CD4-positive, alpha-beta T cell treated with Interleukin-10 for 1 hour (primary cell): ENCODE results near the gene PTCH1.
A peak's percentile ranks its signal among the peaks of the same experiment; 100 is the strongest.

Source experiments
- DNase-seq: peaks from one replicate; pipeline ENCODE4 v3.0.0-alpha.2; 2020

The PTCH1 gene

DNA sequence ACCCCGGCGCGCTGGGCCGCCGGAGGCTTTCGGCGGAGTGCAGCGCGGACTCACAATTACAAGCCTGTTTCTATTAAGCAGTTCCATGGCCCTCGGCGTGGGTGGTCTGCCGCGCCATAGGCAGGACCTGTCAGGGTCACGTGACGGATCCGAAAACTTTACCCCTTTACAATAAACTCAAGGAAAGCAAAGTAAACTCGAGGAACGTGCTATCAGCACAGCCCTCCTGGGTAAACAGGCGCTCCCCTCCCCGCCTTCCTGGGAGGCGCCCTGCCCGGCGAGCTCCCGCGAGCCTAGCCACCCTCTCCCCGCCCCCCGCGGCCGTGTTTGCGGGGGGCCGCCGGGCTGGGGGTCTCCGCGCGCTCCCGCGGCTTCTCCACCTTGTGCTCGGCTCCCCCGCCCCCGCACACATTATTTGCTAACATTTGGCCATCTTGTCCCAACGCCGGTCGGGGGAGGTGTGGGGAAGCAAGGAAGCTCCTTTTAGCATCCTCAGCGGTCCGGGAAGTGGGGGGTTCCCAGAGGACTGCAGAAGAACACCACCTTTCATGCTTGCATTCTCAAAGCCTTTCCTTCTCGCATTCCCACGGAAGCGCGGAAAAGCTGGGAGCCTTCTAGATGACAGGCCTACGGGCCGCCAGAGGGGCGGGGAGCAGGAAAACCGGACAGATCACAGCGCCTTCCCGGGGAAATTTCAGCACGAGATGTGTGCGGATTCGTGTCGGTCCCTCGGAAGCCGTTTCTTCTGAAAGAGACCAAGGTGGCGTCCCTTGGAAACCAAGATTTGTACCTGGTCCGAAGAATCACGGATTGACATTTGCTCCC lies at the start of gene PTCH1:
Gene PTCH1, minus strand, starts transcription at position 238 of the 825 bp plus-strand sequence.
- DNase-seq, result peak; percentile 37

DNA sequence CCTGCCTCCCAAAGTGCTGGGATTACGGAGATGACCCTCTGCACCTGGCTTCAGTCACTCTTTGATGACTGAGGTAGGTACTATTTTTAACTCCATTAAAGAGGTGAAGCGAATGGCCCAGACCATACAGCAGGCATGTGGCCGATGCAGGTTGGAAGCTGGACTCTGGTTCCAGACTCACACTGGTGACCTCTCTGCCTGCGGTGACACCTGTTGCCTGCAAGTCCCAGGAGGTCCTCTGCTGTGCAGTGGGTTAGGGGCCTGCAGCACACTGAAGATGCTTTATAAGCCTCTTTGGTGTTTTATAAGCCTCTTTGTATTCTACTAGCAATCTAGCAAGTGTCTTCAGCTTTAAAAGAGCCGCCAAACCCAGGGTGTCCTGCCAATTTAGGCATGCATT lies 49.2 kb upstream of the PTCH1 start:
- no peak for DNase-seq

DNA sequence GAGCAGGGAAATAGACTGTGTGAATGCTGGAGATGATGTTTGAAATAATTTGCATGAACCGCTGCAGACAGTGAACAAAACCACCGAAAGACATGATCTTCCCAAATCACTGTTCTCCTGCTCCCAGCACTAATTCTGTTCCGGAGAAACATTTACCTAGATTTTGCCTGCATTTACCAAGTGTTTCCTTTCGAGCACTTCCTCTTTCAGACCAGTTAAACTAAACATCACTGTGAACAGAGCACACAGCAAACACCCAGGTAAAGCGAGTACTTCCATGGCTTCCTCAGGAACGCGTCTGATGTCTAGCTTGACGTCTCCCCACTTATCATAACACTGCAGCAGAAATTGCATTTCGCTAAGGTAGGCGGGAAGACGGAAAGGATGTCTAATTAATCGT lies 45.1 kb upstream of the PTCH1 start:
- no peak for DNase-seq

DNA sequence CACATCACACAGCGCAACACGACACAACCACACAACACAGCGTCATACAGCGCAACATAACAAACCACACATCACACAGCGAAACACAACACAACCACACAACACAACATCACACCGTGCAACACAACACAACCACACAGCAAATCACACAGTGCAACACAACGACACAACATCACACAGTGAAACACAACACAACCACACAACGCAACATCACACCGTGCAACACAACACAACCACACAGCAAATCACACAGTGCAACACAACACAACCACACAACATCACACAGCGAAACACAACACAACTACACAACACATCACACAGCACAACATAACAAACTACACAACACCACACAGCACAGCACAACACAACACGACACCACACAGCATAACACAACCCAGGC lies 40.4 kb upstream of the PTCH1 start:
- DNase-seq, result no peak

DNA sequence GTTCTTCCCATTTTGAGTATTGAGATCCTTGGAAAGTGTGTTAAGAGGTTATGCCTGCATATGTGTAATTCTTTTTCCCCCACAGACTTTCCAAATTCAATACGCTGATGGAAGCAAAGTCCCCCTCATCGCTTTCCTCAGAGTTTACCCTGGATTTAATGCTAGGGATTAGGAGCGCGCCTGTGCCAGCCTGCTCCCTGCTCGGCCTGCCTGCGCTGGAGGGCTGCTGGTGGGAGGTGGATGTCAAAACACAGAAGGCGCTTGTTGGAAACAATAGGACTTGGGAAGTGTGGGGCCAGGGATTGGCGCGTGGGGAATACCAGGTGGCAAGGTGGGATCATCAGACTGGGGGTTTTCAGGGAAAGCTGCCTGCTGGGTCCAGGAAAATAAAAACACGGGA lies 39.8 kb upstream of the PTCH1 start:
- DNase-seq, result no peak

DNA sequence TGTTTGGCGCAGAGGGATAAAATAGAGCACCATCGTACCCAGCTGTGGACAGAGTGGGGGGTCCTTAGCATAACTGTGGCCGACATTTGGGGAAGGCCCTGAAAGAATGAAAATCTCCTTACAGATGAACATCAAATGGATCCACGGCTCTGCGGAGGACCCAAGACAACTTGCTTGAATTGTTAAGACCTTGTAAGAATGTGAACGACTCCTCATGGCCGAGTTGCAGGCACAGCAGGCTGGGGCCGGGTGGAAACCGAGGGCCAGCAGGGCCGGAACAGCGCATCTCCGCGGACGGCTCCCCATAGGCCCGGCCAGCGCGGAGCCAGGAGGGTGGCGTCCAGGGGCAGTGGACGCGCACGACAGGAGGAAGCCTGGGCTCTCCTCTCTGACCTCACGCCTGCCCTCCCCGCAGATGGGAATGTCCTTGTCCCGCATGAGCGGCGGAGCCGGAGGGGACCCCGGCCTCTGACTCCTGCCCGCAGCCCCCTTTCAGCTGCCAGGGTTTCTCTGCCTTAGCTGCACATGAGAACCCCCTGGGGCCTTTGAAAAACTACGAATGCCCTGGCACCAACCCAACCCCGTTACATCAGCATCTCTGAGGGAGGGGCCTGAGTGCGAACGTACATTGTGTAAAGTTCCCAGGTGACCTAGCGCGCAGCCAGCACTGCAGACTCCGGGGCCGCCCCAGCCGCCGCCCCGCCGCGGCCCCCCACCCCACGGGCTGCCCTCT lies 36.2 kb upstream of the PTCH1 start:
- DNase-seq, result peak; percentile 3

DNA sequence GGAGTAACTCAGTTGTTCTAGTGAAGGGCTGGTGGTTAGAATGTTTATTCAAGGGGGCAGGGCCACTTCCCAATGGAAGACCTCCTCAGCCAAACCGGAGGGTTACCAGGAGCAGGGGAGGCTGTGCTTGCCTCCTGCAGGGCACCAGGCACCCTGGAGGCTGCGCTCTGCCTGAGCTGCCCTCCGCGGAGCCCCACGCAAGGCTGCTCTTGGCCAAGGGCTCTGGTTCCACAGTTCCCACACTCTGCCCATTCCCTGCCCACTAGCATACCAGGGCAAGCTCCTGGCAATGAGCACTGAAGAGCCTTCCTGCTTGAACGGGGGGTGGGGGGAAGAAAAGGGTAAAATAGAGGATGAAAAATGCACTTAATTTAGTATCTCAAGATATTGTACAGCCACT lies 35.5 kb upstream of the PTCH1 start:
- DNase-seq, result no peak

DNA sequence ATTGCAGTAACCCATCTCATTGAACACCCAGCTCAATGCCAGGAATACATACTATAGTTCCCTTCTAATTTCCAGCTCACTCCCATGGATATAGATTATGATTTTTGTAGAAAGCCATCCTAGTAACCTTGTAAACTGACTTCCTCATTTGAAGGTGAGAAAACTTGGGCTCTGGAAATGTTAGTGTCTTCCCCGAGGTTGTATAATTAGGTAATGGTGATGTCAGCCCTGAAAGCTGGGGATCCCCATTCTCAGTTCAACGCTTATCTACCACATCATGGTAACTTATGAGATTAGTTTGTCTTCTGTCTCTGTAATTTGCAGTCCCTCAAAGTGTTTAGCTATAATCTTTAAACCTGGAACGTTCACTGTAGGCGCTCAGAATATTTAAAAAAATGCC lies 34.6 kb upstream of the PTCH1 start:
- no peak for DNase-seq

DNA sequence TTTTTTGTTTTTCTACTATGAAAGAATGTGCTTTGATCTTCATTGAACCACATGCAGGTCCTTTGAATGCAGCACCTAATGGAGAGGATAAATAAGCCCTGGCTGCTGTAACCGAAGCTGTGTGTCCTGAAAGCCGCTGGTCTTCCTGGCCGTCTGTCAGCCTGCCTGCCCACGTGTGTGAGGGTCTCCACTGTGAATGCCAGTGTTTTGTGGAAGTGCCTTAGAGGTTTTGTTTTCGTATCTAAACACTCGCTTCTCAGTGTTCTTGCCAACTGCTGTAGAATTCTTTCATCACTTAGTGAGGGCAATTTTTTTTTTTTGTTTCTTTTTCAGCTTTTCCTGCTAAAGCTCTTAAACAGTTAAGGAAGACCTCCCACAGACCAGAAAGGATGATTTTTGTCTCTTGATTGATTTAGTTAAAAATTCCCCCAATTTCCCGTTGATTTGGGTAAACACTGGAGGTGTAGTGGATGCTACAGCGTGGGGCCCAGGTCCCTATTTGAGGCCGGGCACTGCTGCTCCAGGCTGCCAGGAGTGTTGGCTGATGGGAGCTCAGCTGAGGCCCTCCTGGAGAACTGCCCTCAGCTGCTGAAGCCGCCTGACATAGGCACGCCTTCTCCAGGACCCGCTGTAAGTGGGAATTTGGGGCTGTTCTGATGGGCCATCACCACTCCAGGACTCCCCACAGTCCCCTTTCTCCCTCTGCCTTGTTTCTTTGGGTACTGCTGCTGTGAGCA lies 29.2 kb upstream of the PTCH1 start:
- DNase-seq, result no peak

DNA sequence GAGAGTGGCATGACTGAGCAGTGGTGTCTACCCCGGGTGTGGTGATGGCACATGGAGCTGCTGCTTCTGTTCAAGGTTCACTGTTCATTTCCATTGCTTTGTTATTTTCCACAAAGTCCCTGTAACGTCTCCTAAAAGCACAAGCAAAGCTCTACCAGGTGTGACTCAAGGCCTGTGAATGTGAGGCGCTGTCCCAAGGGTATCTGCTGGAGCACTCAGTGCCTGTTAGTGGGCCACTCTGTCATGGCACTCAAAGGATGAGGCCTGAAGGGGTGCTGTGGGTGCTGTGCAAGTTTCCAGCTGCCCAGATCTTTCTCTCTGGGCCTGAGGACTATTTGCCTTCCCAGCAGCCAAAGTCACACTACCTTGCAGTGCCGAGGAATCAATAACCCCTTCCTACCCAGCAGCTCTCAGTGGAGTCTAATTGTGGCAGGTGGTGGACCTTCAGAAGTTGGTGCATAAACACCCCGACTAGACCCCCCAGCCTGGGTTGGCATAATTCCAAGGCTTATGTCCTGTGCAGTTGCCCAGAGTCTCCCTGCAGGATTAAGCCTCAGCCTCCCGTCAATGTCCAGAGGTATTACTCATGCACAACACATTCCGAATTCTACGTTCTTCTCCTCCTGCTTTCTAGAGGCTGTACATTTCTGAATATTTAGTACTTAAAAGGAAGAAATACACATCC lies 17.4 kb upstream of the PTCH1 start:
- no peak for DNase-seq

DNA sequence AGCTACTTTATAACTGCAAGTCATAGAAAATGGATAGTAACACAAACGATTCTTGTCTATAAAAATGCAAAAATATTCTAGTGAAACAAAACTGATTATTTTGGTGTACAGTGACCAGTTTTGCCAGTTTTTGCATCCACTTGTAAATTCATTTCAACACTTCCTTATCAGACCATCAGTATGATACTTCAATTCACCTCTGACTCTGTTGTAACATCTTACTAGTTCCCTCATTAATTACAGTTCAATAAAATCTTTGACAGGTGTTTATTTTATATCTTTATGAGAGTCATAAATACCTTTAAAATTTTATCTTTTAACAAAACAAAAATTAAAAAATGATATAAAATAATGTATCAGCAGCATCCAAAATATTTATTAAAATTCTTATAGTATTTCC lies 13.1 kb upstream of the PTCH1 start:
- DNase-seq, result no peak

DNA sequence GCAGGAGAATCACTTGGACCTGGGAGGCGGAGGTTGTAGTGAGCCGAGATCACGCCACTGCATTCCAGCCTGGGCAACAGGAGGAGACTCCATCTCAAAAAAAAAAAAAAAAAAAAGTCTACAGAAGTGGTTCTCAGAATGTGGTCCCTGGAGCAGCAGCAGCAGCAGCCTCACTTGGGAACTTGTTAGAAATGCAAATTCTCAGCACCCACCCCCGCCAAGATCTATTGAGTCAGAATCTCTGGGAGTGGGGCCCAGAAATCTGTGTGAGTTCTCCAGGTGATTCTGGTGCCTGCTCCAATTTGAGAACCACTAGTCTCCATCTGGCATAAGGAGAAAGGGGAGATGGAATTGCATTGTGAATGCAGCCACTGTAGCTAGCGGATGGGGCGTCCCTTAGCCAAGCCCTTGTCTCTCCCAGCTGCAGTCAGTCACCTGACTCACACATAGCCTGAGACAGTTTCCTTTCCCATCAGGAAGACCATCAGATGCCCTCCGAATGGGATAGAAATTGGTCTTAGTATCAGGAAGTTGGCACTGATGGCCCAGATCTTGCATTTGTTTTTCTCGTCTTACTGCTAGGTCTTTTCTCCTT lies 12.2 kb upstream of the PTCH1 start:
- no peak for DNase-seq

DNA sequence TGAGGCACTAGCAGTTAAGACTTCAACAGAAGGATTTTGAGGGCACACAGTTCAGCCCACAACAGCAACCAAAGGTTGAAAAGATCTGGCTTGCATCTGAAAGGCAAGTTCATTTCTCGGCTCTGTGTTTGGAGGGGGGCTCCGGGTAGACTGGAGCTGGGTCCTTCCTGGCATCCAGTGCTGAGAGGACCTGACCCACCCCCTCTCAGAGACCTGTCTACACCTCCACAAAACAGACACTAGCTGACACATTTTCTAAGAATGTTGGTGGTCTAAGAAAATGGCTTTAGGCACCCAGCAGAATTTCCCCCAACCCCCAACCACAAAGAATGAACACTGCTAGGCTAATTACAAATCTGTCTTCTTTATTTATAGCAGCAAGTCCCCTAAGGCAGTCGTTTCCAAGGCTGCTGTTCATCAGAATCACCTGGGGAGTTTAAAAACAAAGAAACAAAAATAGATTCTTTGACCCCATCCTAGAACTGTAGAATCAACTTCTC lies 6.2 kb upstream of the PTCH1 start:
- no peak for DNase-seq

DNA sequence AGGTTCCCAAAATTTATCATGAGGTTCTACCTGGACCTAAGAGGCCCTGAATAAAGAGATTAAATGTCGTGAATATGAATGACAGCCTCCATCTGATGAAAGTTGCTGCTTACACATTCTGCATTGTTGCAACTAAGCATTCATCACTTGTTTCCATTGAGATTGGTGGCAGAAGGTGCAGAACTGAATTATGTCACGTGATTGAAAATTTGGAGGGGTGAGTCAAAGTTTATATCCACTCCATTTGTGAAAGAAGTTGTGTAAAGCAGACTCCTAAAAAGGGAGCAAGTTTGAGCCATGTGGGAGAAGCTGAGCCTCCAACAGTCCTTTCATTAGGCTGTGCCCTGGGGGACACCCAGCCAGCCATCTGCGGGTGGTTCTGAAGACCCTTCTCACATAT lies 4.9 kb upstream of the PTCH1 start:
- DNase-seq, result no peak

DNA sequence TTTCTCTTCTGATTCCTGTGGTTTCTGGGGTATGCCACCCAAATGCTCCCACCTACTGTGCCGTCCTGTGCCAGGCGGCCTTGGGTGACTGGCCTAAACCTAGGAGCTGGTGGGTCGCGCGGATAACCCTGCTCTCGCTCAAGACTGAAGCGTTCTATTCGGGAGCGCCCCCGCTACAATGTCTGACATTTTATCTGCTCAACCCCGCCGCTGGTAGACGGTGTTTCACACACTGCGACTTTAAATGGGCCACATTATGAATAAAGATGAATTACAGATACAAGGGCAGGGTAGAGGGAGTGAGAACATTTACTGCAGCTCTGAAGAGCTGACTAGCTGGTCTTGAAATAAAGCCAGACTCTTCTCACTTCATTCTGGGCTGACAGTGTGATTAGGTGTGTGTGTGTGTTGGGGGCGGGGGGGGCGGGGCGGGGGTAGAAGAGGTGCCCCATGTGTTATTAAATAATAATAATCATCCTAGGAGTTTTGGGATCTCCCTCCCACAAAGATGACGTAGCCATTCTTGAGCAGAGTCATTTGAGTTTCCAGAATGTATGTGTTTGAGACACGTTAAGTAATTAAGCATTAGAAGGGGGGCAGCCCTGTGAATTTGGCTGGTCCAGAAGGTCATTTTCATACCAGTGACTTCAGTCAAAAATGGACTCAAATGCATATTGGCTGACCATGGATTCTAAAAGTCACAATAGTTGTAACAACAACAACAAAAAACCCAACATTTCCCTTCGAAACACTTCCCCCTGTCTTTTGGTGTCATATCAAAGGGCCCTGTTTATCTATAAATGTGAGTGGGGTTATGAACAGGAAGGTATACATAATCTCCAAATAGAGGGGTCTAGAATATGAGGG lies 1.0 kb upstream of the PTCH1 start:
- DNase-seq, result no peak

DNA sequence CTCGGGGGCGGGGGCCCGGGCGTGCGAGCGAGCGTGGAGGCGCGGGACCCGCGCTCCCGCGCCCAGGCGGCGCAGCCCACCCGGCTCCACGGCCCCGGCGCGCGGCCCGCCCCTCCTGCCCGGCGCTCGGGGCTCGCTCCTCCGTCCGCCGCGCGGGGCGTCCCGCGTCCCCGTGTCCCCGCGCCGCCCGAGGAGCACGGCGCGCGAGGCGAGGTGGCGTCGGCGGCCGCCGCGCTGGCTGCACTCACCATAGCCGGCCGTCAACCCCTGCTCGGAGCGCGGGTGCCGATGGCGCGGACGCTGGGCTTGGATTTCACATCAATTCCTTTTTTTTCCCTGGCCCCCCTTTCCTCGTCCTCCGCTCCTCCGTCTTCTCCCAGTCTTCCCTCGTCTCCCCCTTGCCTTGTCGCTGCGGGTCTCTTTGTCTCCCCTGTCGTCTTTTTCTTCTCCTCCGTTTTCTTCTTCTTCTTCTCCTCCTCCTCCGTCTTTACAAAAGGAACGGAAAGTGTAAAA lies 494 bp downstream of the PTCH1 start:
- DNase-seq, result no peak

DNA sequence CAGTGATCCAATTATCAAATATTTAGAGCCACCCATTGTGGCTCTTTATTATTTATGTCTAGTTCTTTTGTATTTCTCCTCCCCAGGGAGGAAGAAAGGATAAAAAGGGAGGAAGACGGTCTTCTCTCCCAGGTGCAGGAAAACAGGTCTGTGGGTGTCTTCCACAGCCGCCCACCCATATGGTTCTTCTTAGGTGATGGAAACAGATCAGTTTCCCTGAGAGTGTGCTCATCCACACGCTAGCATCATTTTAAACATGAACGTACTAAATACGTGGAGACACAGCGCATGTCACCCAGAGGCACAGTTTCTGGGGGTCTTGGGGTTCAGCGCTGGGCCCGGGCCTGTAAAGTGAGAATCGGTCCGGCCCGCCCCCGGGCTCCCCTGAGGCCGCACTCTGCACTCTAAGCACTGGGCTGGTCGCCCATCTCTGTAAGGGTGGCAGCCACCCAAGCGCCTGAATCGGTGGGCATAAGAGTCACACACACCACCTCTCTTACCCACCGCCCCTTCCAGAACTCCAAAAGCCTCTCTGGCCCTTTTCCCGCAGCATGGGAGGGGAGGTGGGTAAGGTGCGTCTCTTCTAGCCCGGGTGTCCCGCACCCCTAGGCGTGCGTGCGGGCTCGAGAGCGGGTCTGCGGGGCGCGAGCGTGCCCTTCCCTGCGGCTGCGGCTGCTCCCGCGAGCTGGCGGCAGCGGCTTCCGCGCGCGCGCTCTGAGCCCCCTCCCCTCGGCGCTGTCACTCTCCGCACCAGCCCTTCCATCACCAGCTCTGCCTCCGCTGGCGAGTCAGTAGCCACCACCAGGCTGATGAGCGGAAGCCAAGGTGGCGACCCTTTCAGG lies 1.3 kb downstream of the PTCH1 start:
- peak; percentile 40 for DNase-seq

DNA sequence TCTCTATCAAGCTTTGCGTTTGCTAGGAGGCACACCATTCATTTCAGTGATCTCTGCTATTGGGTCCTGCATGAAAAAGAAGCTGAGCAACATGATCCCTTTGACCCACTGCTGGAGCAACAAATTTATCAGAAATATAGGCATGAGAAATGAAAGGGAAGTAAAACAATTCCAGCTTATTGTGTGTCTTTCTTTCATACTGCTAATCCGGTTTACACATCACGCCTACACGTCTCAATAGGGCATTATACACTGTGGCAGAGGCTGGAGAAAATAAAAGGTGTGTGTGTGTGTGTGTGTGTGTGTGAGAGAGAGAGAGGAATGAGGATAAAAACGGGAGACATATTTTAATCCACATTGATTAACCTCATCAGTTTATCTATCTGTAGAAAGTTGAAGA lies 2.4 kb downstream of the PTCH1 start:
- DNase-seq, result no peak

DNA sequence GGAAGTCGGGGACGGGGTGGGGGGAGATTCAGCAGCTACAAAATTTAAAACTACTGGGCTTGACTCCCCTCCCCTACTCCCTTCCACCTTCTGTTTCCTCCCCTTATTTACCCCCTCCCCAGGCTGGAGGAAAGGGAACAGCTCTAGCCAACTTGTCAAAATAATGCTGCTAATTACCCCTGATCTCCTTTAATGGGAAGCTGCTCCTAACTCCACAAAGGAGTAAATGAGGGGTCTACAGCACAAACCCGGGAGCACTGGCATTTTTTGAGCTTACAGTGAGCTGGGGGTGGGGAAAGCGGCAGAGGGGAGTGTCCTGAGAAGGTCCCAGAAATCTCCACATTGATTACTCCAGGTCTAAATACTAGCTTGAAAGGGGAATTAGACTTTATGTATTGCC lies 3.1 kb downstream of the PTCH1 start:
- DNase-seq, result no peak

DNA sequence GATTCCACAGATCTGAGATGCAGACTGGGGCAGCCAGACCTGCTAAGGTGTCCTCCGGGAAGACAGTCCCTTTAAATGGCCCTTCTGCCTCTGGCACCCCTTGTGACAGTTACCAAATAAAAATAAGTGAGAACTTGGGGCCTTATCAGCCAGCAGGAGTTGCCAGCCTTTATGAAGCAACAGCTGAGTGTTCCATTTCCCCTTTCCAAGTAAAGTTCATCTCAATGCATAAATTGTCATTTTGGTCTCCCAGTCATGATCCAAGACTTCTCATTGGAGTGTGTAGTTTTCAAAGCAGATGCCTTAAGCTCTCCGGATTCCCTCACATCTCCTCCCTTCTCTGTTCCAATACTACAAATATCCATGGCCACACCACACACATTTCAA lies 4.1 kb downstream of the PTCH1 start:
- no peak for DNase-seq
